ENCODE data around the gene CEP350. TPM values are rescaled to one million over a fixed set of nuclear protein-coding genes. Genes with fewer than 3 reads are reported as not detected.

Gene CEP350
- total and polyA plus RNA-seq, 2 of the 13 experiments (the other 11 are each of a cell fraction or from before 2014, with no cell fraction given), result 7.6 to 35.9 TPM

DNA sequence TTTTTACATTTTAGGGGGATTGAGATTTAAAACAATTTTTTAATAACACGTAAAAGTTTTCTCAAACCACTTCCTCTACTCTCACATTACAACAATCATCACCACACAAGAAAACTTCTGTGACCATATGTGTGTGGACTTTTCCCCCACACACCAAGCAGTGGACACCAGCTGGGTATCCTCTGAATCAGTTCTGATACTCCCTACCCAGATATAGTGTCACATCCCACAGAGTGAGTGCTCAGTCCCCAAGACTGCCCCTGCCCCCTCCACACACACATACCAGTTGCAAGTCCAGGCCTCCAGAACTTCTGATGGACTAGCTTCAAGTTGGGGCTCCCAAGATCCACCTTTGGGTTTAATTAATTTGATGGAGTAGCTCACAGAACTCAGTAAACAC is 146.8 kb downstream of the CEP350 start (continued):
- TF ChIP-seq ZNF207 (IDR thresholded peaks at IDR 0.05; ENCODE audit: borderline replicate concordance), result no peak
- TF ChIP-seq SMYD3 (CRISPR knock-in tag; IDR thresholded peaks at IDR 0.05), result no peak
- no peak for TF ChIP-seq TCF7 (IDR thresholded peaks at IDR 0.05; ENCODE audit: low read depth)
- no peak for TF ChIP-seq ZNF264 (CRISPR knock-in tag; IDR thresholded peaks at IDR 0.05)
- TF ChIP-seq SKI (IDR thresholded peaks at IDR 0.05; ENCODE audit: partially characterized antibody), result no peak
- no peak for TF ChIP-seq STAG1 (CRISPR knock-in tag; IDR thresholded peaks at IDR 0.05)
- TF ChIP-seq NFE2L2 (IDR thresholded peaks at IDR 0.05; ENCODE audit: low read length), result no peak

- H4K20me1 ChIP-seq (ENCODE audit: insufficient read depth, low read length), result no peaks in the 10 kb centered on the region
- no peak for TF ChIP-seq ZKSCAN1 (IDR thresholded peaks at IDR 0.05; ENCODE audit: low read length)
- TF ChIP-seq DNMT3B (CRISPR knock-in tag; conservative IDR thresholded peaks at IDR 0.05), result no peak
- TF ChIP-seq ZNF12 (CRISPR knock-in tag; IDR thresholded peaks at IDR 0.05), result no peak
- no peak for TF ChIP-seq CCAR2 (optimal IDR thresholded peaks at IDR 0.05; ENCODE audit: low read depth, low read length)
- no peak for TF ChIP-seq HDAC6 (IDR thresholded peaks at IDR 0.05; ENCODE audit: low read depth, low read length)
- TF ChIP-seq USF2 (IDR thresholded peaks at IDR 0.05; ENCODE audit: low read depth, low read length), result no peak
- TF ChIP-seq USF2 (CRISPR knock-in tag; IDR thresholded peaks at IDR 0.05; ENCODE audit: borderline replicate concordance), result no peak
- no peak for TF ChIP-seq RBM22 (optimal IDR thresholded peaks at IDR 0.05; ENCODE audit: low read length)
- no peak for TF ChIP-seq ZNF841 (CRISPR knock-in tag; IDR thresholded peaks at IDR 0.05; ENCODE audit: borderline replicate concordance)
These were observed 149.2 kb downstream of the CEP350 start for GRCh38 chr1:180103819-180104218.

More at GRCh38 chr1:180103819-180104218, 149.2 kb downstream of the CEP350 start:
- Histone ChIP-seq H3K27me3 (ENCODE audit: control insufficient read depth in 1 of 2, insufficient read depth in 2 of 2, low read length in 2 of 2) (no peaks in the 10 kb centered on the region), H3K27ac (ENCODE audit: extremely low read length, insufficient read depth, low read length) (no peak overlapping the region), H3K4me1 (ENCODE audit: insufficient read depth, low read length) (no peaks in the 10 kb centered on the region), H2AFZ (ENCODE audit: low read length) (no peak overlapping the region), H3K9ac (ENCODE audit: insufficient read depth, low read depth, low read length) (no peak overlapping the region), H3K9me3 (ENCODE audit: low read length) (no peaks in the 10 kb centered on the region), H3K4me2 (ENCODE audit: low read depth, low read length) (no peak overlapping the region), H3K4me3 (replicated peaks in 1 of 3; ENCODE audit: insufficient read depth in 1 of 3, low read depth in 2 of 3, low read length in 3 of 3) (no peak overlapping the region), H3K36me3 (replicated peaks in 1 of 2; ENCODE audit: control insufficient read depth in 1 of 2, insufficient read depth in 2 of 2, low read length in 2 of 2) (peaks cover 3 to 25% of the 10 kb centered on the region in 2 experiments; a peak in 4 of 5 replicates), H3K79me2 (ENCODE audit: insufficient read depth, low read length) (no peaks in the 10 kb centered on the region)
- POLR2A ChIA-PET, result no interaction called here
- intact Hi-C loops (cut with micrococcal nuclease; ENCODE audit: unreplicated experiment), result no loop called here
- DNase-seq (ENCODE audit: low spot score) (no peak), ATAC-seq (no peak), FAIRE-seq (no peak)
- in situ Hi-C loops (cut with HindIII; ENCODE audit: extremely low pct_ligation_motif_present, low pct_unique_long_range_greater_than_20kb), result no loop called here
- BruUV-seq (replicated peaks), result no TSS peak
- CTCF ChIA-PET (ENCODE audit: low intra/inter-chr PET ratio, low total read pairs), result no interaction called here
- WGBS (ENCODE audit: low lambda C conversion rate), result 98% methylated on average over 1 of the region's 1 CpG
